OCI-LY3 (cell line): ENCODE measurements around the gene KCNQ1.

Experiments
- CTCF ChIP-seq: fragments of 200-600, 300-600 bp; sonication (generic); IDR thresholded peaks from 2 replicates; pipeline ENCODE4 v1.5.1; 2014; ENCODE audit warnings: antibody characterized with exemption, low read length, low read depth
- EZH2phosphoT487 ChIP-seq: fragments of 200-600 bp; shearing (Covaris generic); IDR thresholded peaks from 2 replicates; pipeline ENCODE4 v1.6.1; 2018; ENCODE audit warnings: antibody characterized with exemption, mixed run types, low read depth

GRCh38 chr11:2846056-2846455, 401.2 kb downstream of the KCNQ1 start:
- TF ChIP-seq CTCF = no peak
- no peak for TF ChIP-seq EZH2phosphoT487
